ENCODE data around the gene GTF3C2.

DNA sequence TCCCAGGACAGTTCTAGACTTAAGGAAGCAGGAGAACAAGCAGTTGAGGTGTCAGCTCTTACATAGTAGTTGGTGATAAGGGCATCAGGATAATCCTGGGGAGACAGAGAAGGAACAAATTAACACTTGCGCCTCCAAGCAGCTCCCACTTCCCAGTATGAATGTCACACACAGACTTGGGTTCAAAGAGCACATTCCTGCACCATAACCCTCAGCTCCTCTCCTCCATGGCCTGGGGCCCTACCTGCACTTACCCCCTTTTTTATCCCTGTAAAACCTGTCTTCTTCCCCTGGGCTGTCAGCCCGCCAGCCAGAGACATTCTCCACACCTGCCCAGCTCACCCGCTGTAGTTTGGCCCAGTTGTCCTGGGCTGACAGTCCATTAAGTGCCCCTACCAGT lies 44.4 kb downstream of the GTF3C2 start:
- TF ChIP-seq, protein P1, sequence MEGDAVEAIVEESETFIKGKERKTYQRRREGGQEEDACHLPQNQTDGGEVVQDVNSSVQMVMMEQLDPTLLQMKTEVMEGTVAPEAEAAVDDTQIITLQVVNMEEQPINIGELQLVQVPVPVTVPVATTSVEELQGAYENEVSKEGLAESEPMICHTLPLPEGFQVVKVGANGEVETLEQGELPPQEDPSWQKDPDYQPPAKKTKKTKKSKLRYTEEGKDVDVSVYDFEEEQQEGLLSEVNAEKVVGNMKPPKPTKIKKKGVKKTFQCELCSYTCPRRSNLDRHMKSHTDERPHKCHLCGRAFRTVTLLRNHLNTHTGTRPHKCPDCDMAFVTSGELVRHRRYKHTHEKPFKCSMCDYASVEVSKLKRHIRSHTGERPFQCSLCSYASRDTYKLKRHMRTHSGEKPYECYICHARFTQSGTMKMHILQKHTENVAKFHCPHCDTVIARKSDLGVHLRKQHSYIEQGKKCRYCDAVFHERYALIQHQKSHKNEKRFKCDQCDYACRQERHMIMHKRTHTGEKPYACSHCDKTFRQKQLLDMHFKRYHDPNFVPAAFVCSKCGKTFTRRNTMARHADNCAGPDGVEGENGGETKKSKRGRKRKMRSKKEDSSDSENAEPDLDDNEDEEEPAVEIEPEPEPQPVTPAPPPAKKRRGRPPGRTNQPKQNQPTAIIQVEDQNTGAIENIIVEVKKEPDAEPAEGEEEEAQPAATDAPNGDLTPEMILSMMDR (conservative IDR thresholded peaks at IDR 0.05; ENCODE audit: low read depth, low read length), result no peak
- TF ChIP-seq, protein P2, sequence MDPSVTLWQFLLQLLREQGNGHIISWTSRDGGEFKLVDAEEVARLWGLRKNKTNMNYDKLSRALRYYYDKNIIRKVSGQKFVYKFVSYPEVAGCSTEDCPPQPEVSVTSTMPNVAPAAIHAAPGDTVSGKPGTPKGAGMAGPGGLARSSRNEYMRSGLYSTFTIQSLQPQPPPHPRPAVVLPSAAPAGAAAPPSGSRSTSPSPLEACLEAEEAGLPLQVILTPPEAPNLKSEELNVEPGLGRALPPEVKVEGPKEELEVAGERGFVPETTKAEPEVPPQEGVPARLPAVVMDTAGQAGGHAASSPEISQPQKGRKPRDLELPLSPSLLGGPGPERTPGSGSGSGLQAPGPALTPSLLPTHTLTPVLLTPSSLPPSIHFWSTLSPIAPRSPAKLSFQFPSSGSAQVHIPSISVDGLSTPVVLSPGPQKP (IDR thresholded peaks at IDR 0.05; ENCODE audit: borderline replicate concordance, low read depth, low read length), result no peak
- TF ChIP-seq RCOR1 (IDR thresholded peaks at IDR 0.05; ENCODE audit: insufficient replicate concordance, low read length), result no peak
- TF ChIP-seq POLR2A (IDR thresholded peaks at IDR 0.05; ENCODE audit: low read depth, low read length), result no peak
- TF ChIP-seq MAZ (IDR thresholded peaks at IDR 0.05; ENCODE audit: borderline replicate concordance, low read depth, low read length), result no peak
- TF ChIP-seq CEBPB (IDR thresholded peaks at IDR 0.05; ENCODE audit: low read depth, low read length), result no peak
- TF ChIP-seq NFE2L2 (IDR thresholded peaks at IDR 0.05; ENCODE audit: low read depth, low read length), result no peak
- TF ChIP-seq RAD21 (IDR thresholded peaks at IDR 0.05; ENCODE audit: low read length), result no peak

Measured in IMR-90 (cell line).